Measurements from ENCODE around the gene LRRC8B.

DNA sequence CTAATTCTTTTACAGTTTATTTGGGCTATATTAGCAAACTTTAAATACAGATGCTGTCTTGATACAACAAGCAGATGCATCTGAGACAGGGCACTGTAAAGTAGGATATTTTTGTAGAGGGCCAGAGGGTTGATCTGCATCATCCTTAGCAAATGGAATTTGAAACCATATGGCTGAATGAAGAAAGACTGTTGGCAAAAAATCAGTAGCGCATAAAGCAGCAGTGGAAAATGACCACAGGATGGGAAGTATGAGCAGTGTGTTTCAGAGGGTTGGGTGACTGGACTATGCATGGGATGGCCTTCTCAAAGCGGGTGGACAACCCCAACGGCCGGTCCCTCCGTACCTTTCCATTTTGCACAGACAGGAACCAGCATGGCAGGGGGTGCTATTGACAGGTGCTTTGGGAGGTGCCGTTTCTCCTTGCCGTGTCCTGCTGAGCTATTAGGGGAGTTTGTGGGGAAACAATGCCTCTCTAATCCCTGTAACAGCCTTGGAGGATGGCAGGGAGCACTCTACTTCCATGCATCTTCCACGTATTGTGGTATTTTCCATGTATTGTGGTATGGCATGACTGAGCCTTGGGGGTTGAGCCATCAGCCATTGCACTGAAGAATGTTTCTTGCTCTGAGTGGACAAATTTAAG is 5.9 kb downstream of the LRRC8B start:
- TF ChIP-seq, protein P1, sequence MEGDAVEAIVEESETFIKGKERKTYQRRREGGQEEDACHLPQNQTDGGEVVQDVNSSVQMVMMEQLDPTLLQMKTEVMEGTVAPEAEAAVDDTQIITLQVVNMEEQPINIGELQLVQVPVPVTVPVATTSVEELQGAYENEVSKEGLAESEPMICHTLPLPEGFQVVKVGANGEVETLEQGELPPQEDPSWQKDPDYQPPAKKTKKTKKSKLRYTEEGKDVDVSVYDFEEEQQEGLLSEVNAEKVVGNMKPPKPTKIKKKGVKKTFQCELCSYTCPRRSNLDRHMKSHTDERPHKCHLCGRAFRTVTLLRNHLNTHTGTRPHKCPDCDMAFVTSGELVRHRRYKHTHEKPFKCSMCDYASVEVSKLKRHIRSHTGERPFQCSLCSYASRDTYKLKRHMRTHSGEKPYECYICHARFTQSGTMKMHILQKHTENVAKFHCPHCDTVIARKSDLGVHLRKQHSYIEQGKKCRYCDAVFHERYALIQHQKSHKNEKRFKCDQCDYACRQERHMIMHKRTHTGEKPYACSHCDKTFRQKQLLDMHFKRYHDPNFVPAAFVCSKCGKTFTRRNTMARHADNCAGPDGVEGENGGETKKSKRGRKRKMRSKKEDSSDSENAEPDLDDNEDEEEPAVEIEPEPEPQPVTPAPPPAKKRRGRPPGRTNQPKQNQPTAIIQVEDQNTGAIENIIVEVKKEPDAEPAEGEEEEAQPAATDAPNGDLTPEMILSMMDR (conservative IDR thresholded peaks at IDR 0.05 in 1 of 2, IDR thresholded peaks at IDR 0.05 in 1 of 2; ENCODE audit: low read depth in 1 of 2, low read length in 2 of 2), result no peak
- no peak for TF ChIP-seq EZH2 (IDR thresholded peaks at IDR 0.05; ENCODE audit: low read length, missing control alignments)

Measured in fibroblast of lung (primary cell).